ENCODE measurements around the gene SEL1L2.

SEL1L2 gene

GRCh38 chr20:13984211-13984610, 6.2 kb downstream of the SEL1L2 start:
- DNase-seq (ENCODE audit: low spot score in 2 of 2): no peak
- Mint-ChIP-seq H3K27me3 (no peaks in the 10 kb centered on the region), H3K9me3 (peaks cover 18% of the 10 kb centered on the region), H3K36me3 (ENCODE audit: insufficient read depth) (no peaks in the 10 kb centered on the region), H3K27ac (ENCODE audit: low read depth) (no peak overlapping the region), H3K4me3 (no peak overlapping the region), H3K4me1 (no peaks in the 10 kb centered on the region)
- ATAC-seq (replicated peaks; ENCODE audit: extremely low read depth, poor library complexity, severe bottlenecking): no peak

- no peaks in the 10 kb centered on the region for H3K4me1 Mint-ChIP-seq
- no peaks in the 10 kb centered on the region for H3K36me3 Mint-ChIP-seq (ENCODE audit: insufficient read depth)
- ATAC-seq (replicated peaks; ENCODE audit: extremely low read depth, poor library complexity, severe bottlenecking): no peak
- H3K9me3 Mint-ChIP-seq: peaks cover 6% of the 10 kb centered on the region
- H3K27ac Mint-ChIP-seq (ENCODE audit: low read depth): no peak overlapping the region
- no peak for DNase-seq (ENCODE audit: low spot score in 2 of 2)
- H3K27me3 Mint-ChIP-seq: no peaks in the 10 kb centered on the region
- H3K4me3 Mint-ChIP-seq: no peak overlapping the region
Observed at GRCh38 chr20:13960525-13960924, 29.9 kb downstream of the SEL1L2 start.

- ATAC-seq (replicated peaks; ENCODE audit: extremely low read depth, poor library complexity, severe bottlenecking): no peak
- H3K27me3 Mint-ChIP-seq: no peaks in the 10 kb centered on the region
- peaks cover 6% of the 10 kb centered on the region for H3K9me3 Mint-ChIP-seq
- no peaks in the 10 kb centered on the region for H3K4me1 Mint-ChIP-seq
- no peak overlapping the region for H3K4me3 Mint-ChIP-seq
- no peak for DNase-seq (ENCODE audit: low spot score in 2 of 2)
- no peaks in the 10 kb centered on the region for H3K36me3 Mint-ChIP-seq (ENCODE audit: insufficient read depth)
- no peak overlapping the region for H3K27ac Mint-ChIP-seq (ENCODE audit: low read depth)
Observed at GRCh38 chr20:13960119-13960518, 30.3 kb downstream of the SEL1L2 start.

- Mint-ChIP-seq H3K27ac (ENCODE audit: low read depth) (no peak overlapping the region), H3K36me3 (ENCODE audit: insufficient read depth) (no peaks in the 10 kb centered on the region), H3K4me3 (no peak overlapping the region), H3K27me3 (no peaks in the 10 kb centered on the region), H3K4me1 (no peaks in the 10 kb centered on the region), H3K9me3 (peaks cover 16% of the 10 kb centered on the region)
- DNase-seq (ENCODE audit: low spot score in 2 of 2) (no peak), ATAC-seq (replicated peaks; ENCODE audit: extremely low read depth, poor library complexity, severe bottlenecking) (no peak)
Observed at GRCh38 chr20:13953227-13953626, 37.2 kb downstream of the SEL1L2 start.

GRCh38 chr20:13947719-13948118, 42.7 kb downstream of the SEL1L2 start:
- no peaks in the 10 kb centered on the region for H3K4me1 Mint-ChIP-seq
- DNase-seq (ENCODE audit: low spot score in 2 of 2) (no peak), ATAC-seq (replicated peaks; ENCODE audit: extremely low read depth, poor library complexity, severe bottlenecking) (no peak)
- no peak overlapping the region for H3K4me3 Mint-ChIP-seq
- H3K9me3 Mint-ChIP-seq: peaks cover 20% of the 10 kb centered on the region
- H3K36me3 Mint-ChIP-seq (ENCODE audit: insufficient read depth): peaks cover 2% of the 10 kb centered on the region
- H3K27ac Mint-ChIP-seq (ENCODE audit: low read depth): no peak overlapping the region
- H3K27me3 Mint-ChIP-seq: no peaks in the 10 kb centered on the region

- H3K9me3 Mint-ChIP-seq: peaks cover 11% of the 10 kb centered on the region
- no peaks in the 10 kb centered on the region for H3K27me3 Mint-ChIP-seq
- no peak overlapping the region for H3K27ac Mint-ChIP-seq (ENCODE audit: low read depth)
- no peak for DNase-seq (ENCODE audit: low spot score in 2 of 2)
- ATAC-seq (replicated peaks; ENCODE audit: extremely low read depth, poor library complexity, severe bottlenecking): no peak
- no peak overlapping the region for H3K4me3 Mint-ChIP-seq
- H3K36me3 Mint-ChIP-seq (ENCODE audit: insufficient read depth): peaks cover 4% of the 10 kb centered on the region
- no peaks in the 10 kb centered on the region for H3K4me1 Mint-ChIP-seq
Observed at GRCh38 chr20:13941031-13941430, 49.4 kb downstream of the SEL1L2 start.

- H3K27ac Mint-ChIP-seq (ENCODE audit: low read depth): no peak overlapping the region
- no peaks in the 10 kb centered on the region for H3K9me3 Mint-ChIP-seq
- DNase-seq (ENCODE audit: low spot score in 2 of 2): no peak
- no peaks in the 10 kb centered on the region for H3K4me1 Mint-ChIP-seq
- no peak overlapping the region for H3K4me3 Mint-ChIP-seq
- peaks cover 2% of the 10 kb centered on the region for H3K36me3 Mint-ChIP-seq (ENCODE audit: insufficient read depth)
- ATAC-seq (replicated peaks; ENCODE audit: extremely low read depth, poor library complexity, severe bottlenecking): no peak
- no peaks in the 10 kb centered on the region for H3K27me3 Mint-ChIP-seq
Observed at GRCh38 chr20:13936781-13937576, 53.4 kb downstream of the SEL1L2 start.

GRCh38 chr20:13934992-13935894, 55.2 kb downstream of the SEL1L2 start:
- ATAC-seq (replicated peaks; ENCODE audit: extremely low read depth, poor library complexity, severe bottlenecking): no peak
- H3K4me3 Mint-ChIP-seq: no peak overlapping the region
- no peaks in the 10 kb centered on the region for H3K36me3 Mint-ChIP-seq (ENCODE audit: insufficient read depth)

GRCh38 chr20:13930281-13930680, 60.1 kb downstream of the SEL1L2 start:
- H3K9me3 Mint-ChIP-seq: no peaks in the 10 kb centered on the region
- H3K27ac Mint-ChIP-seq (ENCODE audit: low read depth): no peak overlapping the region
- no peaks in the 10 kb centered on the region for H3K4me1 Mint-ChIP-seq
- H3K36me3 Mint-ChIP-seq (ENCODE audit: insufficient read depth): no peaks in the 10 kb centered on the region
- H3K4me3 Mint-ChIP-seq: no peak overlapping the region
- ATAC-seq (replicated peaks; ENCODE audit: extremely low read depth, poor library complexity, severe bottlenecking): no peak
- H3K27me3 Mint-ChIP-seq: no peaks in the 10 kb centered on the region
- DNase-seq (ENCODE audit: low spot score in 2 of 2): no peak

More at GRCh38 chr20:13934992-13935894, 55.2 kb downstream of the SEL1L2 start:
- no peaks in the 10 kb centered on the region for H3K4me1 Mint-ChIP-seq
- DNase-seq (ENCODE audit: low spot score in 2 of 2): no peak
- no peak overlapping the region for H3K27ac Mint-ChIP-seq (ENCODE audit: low read depth)
- H3K27me3 Mint-ChIP-seq: no peaks in the 10 kb centered on the region
- no peaks in the 10 kb centered on the region for H3K9me3 Mint-ChIP-seq

GRCh38 chr20:13929836-13930235, 60.6 kb downstream of the SEL1L2 start:
- Mint-ChIP-seq H3K9me3 (no peaks in the 10 kb centered on the region), H3K27ac (ENCODE audit: low read depth) (no peak overlapping the region), H3K27me3 (no peaks in the 10 kb centered on the region), H3K36me3 (ENCODE audit: insufficient read depth) (no peaks in the 10 kb centered on the region), H3K4me1 (no peaks in the 10 kb centered on the region), H3K4me3 (no peak overlapping the region)
- ATAC-seq (replicated peaks; ENCODE audit: extremely low read depth, poor library complexity, severe bottlenecking) (no peak), DNase-seq (ENCODE audit: low spot score in 2 of 2) (no peak)

- DNase-seq (ENCODE audit: low spot score in 2 of 2) (no peak), ATAC-seq (replicated peaks; ENCODE audit: extremely low read depth, poor library complexity, severe bottlenecking) (no peak)
- Mint-ChIP-seq H3K27me3 (no peaks in the 10 kb centered on the region), H3K36me3 (ENCODE audit: insufficient read depth) (no peaks in the 10 kb centered on the region), H3K9me3 (no peaks in the 10 kb centered on the region), H3K27ac (ENCODE audit: low read depth) (no peak overlapping the region), H3K4me3 (no peak overlapping the region), H3K4me1 (no peaks in the 10 kb centered on the region)
Observed at GRCh38 chr20:13928901-13929300, 61.5 kb downstream of the SEL1L2 start.

GRCh38 chr20:13927171-13927570, 63.2 kb downstream of the SEL1L2 start:
- H3K27me3 Mint-ChIP-seq: no peaks in the 10 kb centered on the region
- no peaks in the 10 kb centered on the region for H3K36me3 Mint-ChIP-seq (ENCODE audit: insufficient read depth)
- H3K4me1 Mint-ChIP-seq: no peaks in the 10 kb centered on the region
- H3K4me3 Mint-ChIP-seq: no peak overlapping the region
- no peaks in the 10 kb centered on the region for H3K9me3 Mint-ChIP-seq
- DNase-seq (ENCODE audit: low spot score in 2 of 2) (no peak), ATAC-seq (replicated peaks; ENCODE audit: extremely low read depth, poor library complexity, severe bottlenecking) (no peak)
- H3K27ac Mint-ChIP-seq (ENCODE audit: low read depth): no peak overlapping the region

- no peak for DNase-seq (ENCODE audit: low spot score in 2 of 2)
- H3K4me1 Mint-ChIP-seq: no peaks in the 10 kb centered on the region
Observed at GRCh38 chr20:13922241-13922640, 68.2 kb downstream of the SEL1L2 start.

More at GRCh38 chr20:13922241-13922640, 68.2 kb downstream of the SEL1L2 start:
- no peaks in the 10 kb centered on the region for H3K27me3 Mint-ChIP-seq
- H3K36me3 Mint-ChIP-seq (ENCODE audit: insufficient read depth): no peaks in the 10 kb centered on the region
- no peaks in the 10 kb centered on the region for H3K9me3 Mint-ChIP-seq
- no peak for ATAC-seq (replicated peaks; ENCODE audit: extremely low read depth, poor library complexity, severe bottlenecking)
- H3K4me3 Mint-ChIP-seq: no peak overlapping the region
- no peak overlapping the region for H3K27ac Mint-ChIP-seq (ENCODE audit: low read depth)

All from central memory CD8-positive, alpha-beta T cell (primary cell).